ENCODE data around the gene SENP2.

The SENP2 gene

DNA sequence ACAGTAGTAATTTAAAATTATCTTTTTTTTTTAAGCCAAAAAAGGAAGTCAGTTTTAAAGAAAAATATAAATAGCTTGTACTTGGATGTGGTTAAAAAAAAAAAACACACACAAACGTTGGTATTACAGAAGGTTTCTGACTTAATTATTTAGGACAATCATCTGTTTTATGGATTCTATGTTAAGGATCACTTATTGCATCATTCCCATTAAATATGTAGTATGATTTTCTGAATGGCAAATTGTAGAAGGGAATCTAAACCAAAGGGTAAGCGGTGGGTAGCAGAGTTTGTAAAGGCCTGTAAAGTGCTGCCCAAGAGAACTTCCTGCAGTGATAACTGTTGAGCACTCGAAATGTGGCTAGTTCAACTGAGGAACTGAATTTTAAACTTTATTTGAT is 8.0 kb downstream of the SENP2 start:
- POLR2A ChIA-PET: no interaction called here
- DNase-seq (ENCODE audit: extremely low spot score): no peak
- CTCF ChIA-PET: no interaction called here
- TF ChIP-seq ELF4 (IDR thresholded peaks at IDR 0.05) (no peak), LEF1 (IDR thresholded peaks at IDR 0.05; ENCODE audit: borderline replicate concordance) (no peak), SP1 (IDR thresholded peaks at IDR 0.05) (no peak), TARDBP (IDR thresholded peaks at IDR 0.05) (no peak), L3MBTL2 (conservative IDR thresholded peaks at IDR 0.05) (no peak), NFRKB (IDR thresholded peaks at IDR 0.05) (no peak), FOXA1 (IDR thresholded peaks at IDR 0.05) (no peak), SUZ12 (IDR thresholded peaks at IDR 0.05) (no peak), HDGF (IDR thresholded peaks at IDR 0.05; ENCODE audit: borderline replicate concordance) (no peak), ARNT (IDR thresholded peaks at IDR 0.05) (no peak), CTBP1 (IDR thresholded peaks at IDR 0.05; ENCODE audit: borderline replicate concordance) (no peak), FOXM1 (IDR thresholded peaks at IDR 0.05; ENCODE audit: borderline replicate concordance) (no peak), FOXK2 (IDR thresholded peaks at IDR 0.05) (no peak), ZNF384 (IDR thresholded peaks at IDR 0.05) (no peak), BHLHE40 (IDR thresholded peaks at IDR 0.05; ENCODE audit: borderline replicate concordance) (no peak), PKNOX1 (IDR thresholded peaks at IDR 0.05) (no peak)

DNA sequence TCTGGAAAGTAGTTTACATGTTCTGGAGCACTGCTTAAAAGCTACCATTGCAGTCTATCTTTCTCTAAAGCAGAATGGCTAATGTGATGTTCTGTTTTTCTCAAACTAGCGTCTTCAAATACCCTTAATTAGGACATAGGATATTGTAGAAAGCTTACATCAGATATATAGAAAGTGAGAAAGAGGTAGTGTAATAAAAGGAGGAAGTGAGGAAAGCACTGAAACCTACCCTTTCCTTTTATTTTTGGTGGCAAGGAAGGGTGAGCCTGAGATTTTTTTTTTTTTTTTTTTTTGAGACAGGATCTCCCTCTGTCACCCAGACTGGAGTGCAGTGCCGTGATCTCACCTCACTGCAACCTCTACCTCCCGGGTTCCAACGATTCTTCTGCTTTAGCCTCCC is 9.4 kb downstream of the SENP2 start:
- no peak for DNase-seq (ENCODE audit: extremely low spot score)

GRCh38 chr3:185605566-185605965 is 19.5 kb downstream of the SENP2 start:
- no peak for TF ChIP-seq ELF4 (IDR thresholded peaks at IDR 0.05)
- no peak for TF ChIP-seq FOXM1 (IDR thresholded peaks at IDR 0.05; ENCODE audit: borderline replicate concordance)
- no peak for TF ChIP-seq FOXA1 (IDR thresholded peaks at IDR 0.05)
- no peak for DNase-seq (ENCODE audit: extremely low spot score)
- ChIA-PET POLR2A (no interaction called here), CTCF (interaction anchor here (0.6 kb wide), 1 partner anchor 54 kb away, joined by 3 read pairs; no protein-coding TSS in a partner anchor)

More for the DNA sequence above, 9.4 kb downstream of the SENP2 start:
- ChIA-PET POLR2A (interaction anchor here (2.2 kb wide), 1 partner anchor 9 kb away, joined by 9 read pairs; the partner anchor contains the start of gene SENP2), CTCF (no interaction called here)
- TF ChIP-seq TARDBP (IDR thresholded peaks at IDR 0.05) (no peak), SP1 (IDR thresholded peaks at IDR 0.05) (no peak), BHLHE40 (IDR thresholded peaks at IDR 0.05; ENCODE audit: borderline replicate concordance) (no peak), PKNOX1 (IDR thresholded peaks at IDR 0.05) (no peak), FOXK2 (IDR thresholded peaks at IDR 0.05) (no peak), FOXM1 (IDR thresholded peaks at IDR 0.05; ENCODE audit: borderline replicate concordance) (no peak), HDGF (IDR thresholded peaks at IDR 0.05; ENCODE audit: borderline replicate concordance) (no peak), FOXA1 (IDR thresholded peaks at IDR 0.05) (no peak), LEF1 (IDR thresholded peaks at IDR 0.05; ENCODE audit: borderline replicate concordance) (no peak), NFRKB (IDR thresholded peaks at IDR 0.05) (no peak), L3MBTL2 (conservative IDR thresholded peaks at IDR 0.05) (no peak)

DNA sequence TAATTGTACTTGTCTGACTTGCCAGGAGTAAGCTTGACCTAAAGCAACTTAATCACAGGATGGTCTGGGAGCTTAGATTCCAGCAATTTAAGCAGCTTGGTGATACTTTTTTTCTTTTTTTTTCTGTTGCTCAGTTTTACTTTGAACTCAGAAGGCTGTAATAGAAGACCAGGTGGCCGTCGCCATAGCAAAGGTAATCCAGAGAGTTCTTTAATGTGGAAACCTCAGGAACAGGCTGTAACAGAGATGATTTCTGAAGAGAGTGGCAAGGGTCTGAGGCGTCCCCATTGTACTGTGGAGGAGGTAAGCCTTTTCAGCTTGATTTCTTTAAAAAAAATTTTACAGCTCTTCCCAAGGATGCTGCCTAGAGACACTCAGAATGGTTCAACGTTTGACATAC is 20.1 kb downstream of the SENP2 start:
- ChIA-PET POLR2A (no interaction called here), CTCF (interaction anchor here (0.6 kb wide), 1 partner anchor 54 kb away, joined by 3 read pairs; no protein-coding TSS in a partner anchor)
- TF ChIP-seq CTBP1 (IDR thresholded peaks at IDR 0.05; ENCODE audit: borderline replicate concordance) (no peak), LEF1 (IDR thresholded peaks at IDR 0.05; ENCODE audit: borderline replicate concordance) (no peak), TARDBP (IDR thresholded peaks at IDR 0.05) (no peak), PKNOX1 (IDR thresholded peaks at IDR 0.05) (no peak), HDGF (IDR thresholded peaks at IDR 0.05; ENCODE audit: borderline replicate concordance) (no peak), NFRKB (IDR thresholded peaks at IDR 0.05) (no peak), SP1 (IDR thresholded peaks at IDR 0.05) (no peak), ARNT (IDR thresholded peaks at IDR 0.05) (no peak), ZNF384 (IDR thresholded peaks at IDR 0.05) (no peak), SUZ12 (IDR thresholded peaks at IDR 0.05) (no peak)
- DNase-seq (ENCODE audit: extremely low spot score): no peak

DNA sequence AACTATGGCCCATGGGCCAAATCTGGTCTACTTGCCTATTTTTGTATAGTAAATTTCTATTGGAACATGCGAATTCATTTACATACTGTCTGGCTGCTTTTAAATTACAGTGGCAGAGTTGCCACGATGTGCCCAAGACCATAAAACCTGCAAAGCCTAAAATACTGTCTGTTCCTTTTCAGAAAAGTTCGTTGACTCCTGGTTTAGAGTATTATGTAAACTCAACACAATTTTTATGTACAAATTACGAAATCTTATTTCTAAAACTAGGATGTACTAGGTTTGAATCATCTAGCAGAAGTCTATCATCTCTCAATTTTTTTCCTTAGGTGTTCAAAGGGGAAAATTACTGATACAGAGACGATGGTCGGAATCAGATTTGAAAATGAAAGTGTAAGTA is 26.9 kb downstream of the SENP2 start:
- ChIA-PET CTCF (no interaction called here), POLR2A (no interaction called here)
- TF ChIP-seq FOXM1 (IDR thresholded peaks at IDR 0.05; ENCODE audit: borderline replicate concordance) (no peak), PKNOX1 (IDR thresholded peaks at IDR 0.05) (no peak), NFRKB (IDR thresholded peaks at IDR 0.05) (no peak), SUZ12 (IDR thresholded peaks at IDR 0.05) (no peak), HDGF (IDR thresholded peaks at IDR 0.05; ENCODE audit: borderline replicate concordance) (no peak), LEF1 (IDR thresholded peaks at IDR 0.05; ENCODE audit: borderline replicate concordance) (no peak), SP1 (IDR thresholded peaks at IDR 0.05) (no peak), ZNF384 (IDR thresholded peaks at IDR 0.05) (no peak), FOXK2 (IDR thresholded peaks at IDR 0.05) (no peak), ARNT (IDR thresholded peaks at IDR 0.05) (no peak), BHLHE40 (IDR thresholded peaks at IDR 0.05; ENCODE audit: borderline replicate concordance) (no peak), ELF4 (IDR thresholded peaks at IDR 0.05) (no peak), L3MBTL2 (conservative IDR thresholded peaks at IDR 0.05) (no peak), TARDBP (IDR thresholded peaks at IDR 0.05) (no peak), FOXA1 (IDR thresholded peaks at IDR 0.05) (no peak)
- no peak for DNase-seq (ENCODE audit: extremely low spot score)
